ENCODE data around the gene GINS2. TPM values are rescaled to one million over a fixed set of nuclear protein-coding genes. Genes with fewer than 3 reads are reported as not detected.

Gene GINS2
- total and polyA plus RNA-seq, 2 experiments from 2014 or later, result 40.5 to 44.4 TPM

- Histone ChIP-seq H3K9me2 (ENCODE audit: insufficient read depth) (no peaks in the 10 kb centered on the region), H3K4me2 (peak overlapping the region; percentile 88), H3K79me2 (replicated peaks; ENCODE audit: insufficient read depth) (peaks cover 48% of the 10 kb centered on the region), H3K4me3 (peak overlapping the region; percentile 78), H3K27me3 (ENCODE audit: insufficient read depth) (no peaks in the 10 kb centered on the region), H3K27ac (ENCODE audit: low read depth) (peak overlapping the region; percentile 69; the same call in 1 of the 2 replicates), H3F3A (replicated peaks; ENCODE audit: low read depth) (peaks cover 9% of the 10 kb centered on the region; the same call in 1 of the 2 replicates), H2AFZ (no peak overlapping the region), H4K20me1 (replicated peaks; ENCODE audit: insufficient read depth) (peaks cover 18% of the 10 kb centered on the region), H3K36me3 (ENCODE audit: insufficient read depth) (no peaks in the 10 kb centered on the region), H3K4me1 (ENCODE audit: insufficient read depth) (peaks cover 13% of the 10 kb centered on the region; the same call in 1 of the 2 replicates)
- H3K27me3 Mint-ChIP-seq (ENCODE audit: insufficient read depth, low read depth, poor library complexity), result peaks cover 17% of the 10 kb centered on the region
- TF ChIP-seq CTCF (conservative IDR thresholded peaks at IDR 0.05; ENCODE audit: low read depth in 2 of 2) (peak; percentile 18 to 44; a peak in 2 of 4 replicates), ZNF462 (CRISPR knock-in tag; IDR thresholded peaks at IDR 0.05) (no peak), ZNF331 (CRISPR knock-in tag; IDR thresholded peaks at IDR 0.05; ENCODE audit: low read depth) (no peak)
- DNase-seq (ENCODE audit: low spot score), result peak; percentile 47
- H3K9me3 Mint-ChIP-seq, result no peaks in the 10 kb centered on the region
- H3K4me1 Mint-ChIP-seq, result peaks cover 26% of the 10 kb centered on the region
- peak overlapping the region; percentile 85 for H3K4me3 Mint-ChIP-seq
- peaks cover 24% of the 10 kb centered on the region for H3K36me3 Mint-ChIP-seq (ENCODE audit: low read depth)
- ATAC-seq, result no peak; the same call in 2 of the 3 replicates
- H3K27ac Mint-ChIP-seq, result 0 out of 2 replicates have a peak overlapping the region, but pooled peaks have one; percentile 70
These were observed 893 bp downstream of the GINS2 start for GRCh38 chr16:85687651-85688471.
